ENCODE measurements around the gene RAB4B.
"Not testable (repeated sequence)": the region's sequence is repeated elsewhere in the genome, so short reads cannot be mapped to it uniquely, and the experiment has no call there.

- TF ChIP-seq POLR2AphosphoS5 (IDR thresholded peaks at IDR 0.05): not testable (repeated sequence)
- peak in 1 of 2 donors; percentile 19 for TF ChIP-seq CTCF (IDR thresholded peaks at IDR 0.05)
Measured at GRCh38 chr19:40818480-40819399, 40.7 kb downstream of the RAB4B start.
